ENCODE data around the gene TMEM270.

DNA sequence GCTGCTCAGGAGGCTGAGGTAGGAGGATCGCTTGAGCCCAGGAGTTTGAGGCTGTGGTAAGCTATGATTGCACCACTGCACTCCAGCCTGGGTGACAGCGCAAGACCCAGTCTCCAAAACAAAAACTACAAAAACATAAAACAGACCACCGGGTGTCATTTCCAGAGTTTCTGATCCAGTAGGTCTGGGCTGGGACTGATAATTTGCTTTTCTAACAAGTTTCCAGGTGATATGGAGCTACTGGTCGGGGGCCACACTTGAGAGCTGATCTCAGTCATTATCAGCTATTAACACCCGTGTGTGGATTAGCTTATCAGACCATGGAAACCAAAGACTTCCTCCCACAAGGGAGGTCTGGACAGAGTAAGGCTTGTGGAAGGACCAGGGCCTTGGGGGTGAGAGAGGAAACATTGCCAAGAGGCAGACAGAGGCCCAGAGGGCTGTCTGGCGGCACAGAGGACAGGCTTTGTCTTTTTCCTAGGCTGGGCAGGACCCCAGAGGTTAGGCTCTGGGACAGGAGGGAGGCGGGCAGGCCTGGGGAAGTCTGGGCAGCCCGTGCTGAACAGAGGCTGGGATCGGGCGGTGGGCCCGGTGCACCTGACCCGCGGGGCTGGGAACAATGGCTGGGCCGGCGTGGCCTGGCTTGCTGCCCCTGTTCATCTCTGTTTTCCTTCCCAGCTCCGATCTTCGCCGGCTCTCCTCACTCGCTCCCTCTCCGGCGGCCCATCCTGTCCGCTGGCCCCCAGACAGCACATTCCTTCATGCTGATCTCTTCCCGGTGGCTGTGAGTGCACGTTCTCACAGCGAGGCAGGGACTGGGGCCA lies 25.2 kb downstream of the TMEM270 start:
- TF ChIP-seq CHD4 (IDR thresholded peaks at IDR 0.05; ENCODE audit: borderline replicate concordance), result no peak
- TF ChIP-seq RAD21 (conservative IDR thresholded peaks at IDR 0.05 in 1 of 2, IDR thresholded peaks at IDR 0.05 in 1 of 2), result no peak
- TF ChIP-seq ZNF302 (CRISPR knock-in tag; IDR thresholded peaks at IDR 0.05), result no peak
- TF ChIP-seq CTCF (IDR thresholded peaks at IDR 0.05), result no peak
- no peak for TF ChIP-seq POLR2A (IDR thresholded peaks at IDR 0.05; ENCODE audit: low read length)
- no peak for TF ChIP-seq FOXS1 (CRISPR knock-in tag; IDR thresholded peaks at IDR 0.05)
- TF ChIP-seq RFX5 (IDR thresholded peaks at IDR 0.05), result no peak
- no peak for TF ChIP-seq MAX (IDR thresholded peaks at IDR 0.05)
